A673 (cell line): ENCODE data around the gene LRRC36.

ENCODE experiments used
- CTCF ChIP-seq: fragments of 300-800, 200-600 bp; sonication (generic); conservative IDR thresholded peaks from 2 replicates; pipeline ENCODE4 v1.5.1; 2017; ENCODE audit warnings: low read depth, mild to moderate bottlenecking, antibody characterized with exemption, low read length, moderate library complexity, mixed read lengths
- EZH2 ChIP-seq: fragments of 200-600 bp; sonication (generic); IDR thresholded peaks from 2 replicates; pipeline ENCODE4 v1.6.1; 2017; ENCODE audit warnings: borderline replicate concordance, low read depth, mild to moderate bottlenecking, mixed read lengths, antibody characterized with exemption, low read length; ENCODE audit not compliant: poor library complexity, severe bottlenecking

GRCh38 chr16:67277294-67277998, 49.2 kb upstream of the LRRC36 start:
- no peak for TF ChIP-seq CTCF
- no peak for TF ChIP-seq EZH2
